Naive B cell (primary cell): ENCODE results near the gene TNS2. TPM values are rescaled to one million over a fixed set of nuclear protein-coding genes. Genes with fewer than 3 reads are reported as not detected.
"Not testable (repeated sequence)": the region's sequence is repeated elsewhere in the genome, so short reads cannot be mapped to it uniquely, and the experiment has no call there.

ENCODE experiments used
- ATAC-seq, 2 donors: fragments of 150-1000 bp; cut with Tn5 transposase; 2 replicates each; pipeline ENCODE4 v1.10.0; 2021; ENCODE audit warnings: low read depth in 2 of 2, mild to moderate bottlenecking in 2 of 2, moderate library complexity in 2 of 2
- DNase-seq: peaks from one replicate; pipeline ENCODE4 v3.0.0; 2022
- H3K27ac Mint-ChIP-seq, 6 donors: one replicate each; pipeline ENCODE4 v1.8.0; 2020 to 2022; ENCODE audit warnings: mild to moderate bottlenecking in 6 of 6, mixed read lengths in 6 of 6, moderate library complexity in 5 of 6, inconsistent platforms in 2 of 6
- H3K27me3 Mint-ChIP-seq, 3 donors: one replicate each; pipeline ENCODE4 v1.8.0; 2021 to 2022; ENCODE audit warnings: mixed read lengths in 3 of 3, mild to moderate bottlenecking in 1 of 3
- H3K36me3 Mint-ChIP-seq, 2 donors: one replicate each; pipeline ENCODE4 v1.8.0; 2020 to 2022; ENCODE audit warnings: mixed read lengths in 2 of 2, inconsistent platforms in 1 of 2, mild to moderate bottlenecking in 1 of 2
- H3K4me1 Mint-ChIP-seq, 3 donors: one replicate each; pipeline ENCODE4 v1.8.0; 2020 to 2022; ENCODE audit warnings: mixed read lengths in 3 of 3, inconsistent platforms in 1 of 3, mild to moderate bottlenecking in 1 of 3, moderate library complexity in 1 of 3
- H3K4me3 Mint-ChIP-seq, 8 donors: one replicate each; pipeline ENCODE4 v1.8.0; 2020 to 2022; ENCODE audit warnings: mild to moderate bottlenecking in 8 of 8, mixed read lengths in 8 of 8, moderate library complexity in 8 of 8, inconsistent platforms in 2 of 8
- H3K9me3 Mint-ChIP-seq, 7 donors: one replicate each; pipeline ENCODE4 v1.8.0; 2020 to 2022; ENCODE audit warnings: mixed read lengths in 7 of 7, mild to moderate bottlenecking in 5 of 7, inconsistent platforms in 2 of 7, moderate library complexity in 1 of 7
- polyA plus RNA-seq, 6 donors: library from polyadenylated mRNA; unstranded; fragments of 300-500 nt; fragmentation: Illumina TruSeq; gene quantifications; one replicate each; pipeline ENCODE4 v1.2.3, GENCODE V29; 2021; ENCODE audit warnings: low read depth in 6 of 6

TNS2 gene
- polyA plus RNA-seq, 6 donors from 2014 or later, result 0.05 to 0.91 (median 0.47) TPM; not detected in 1

DNA sequence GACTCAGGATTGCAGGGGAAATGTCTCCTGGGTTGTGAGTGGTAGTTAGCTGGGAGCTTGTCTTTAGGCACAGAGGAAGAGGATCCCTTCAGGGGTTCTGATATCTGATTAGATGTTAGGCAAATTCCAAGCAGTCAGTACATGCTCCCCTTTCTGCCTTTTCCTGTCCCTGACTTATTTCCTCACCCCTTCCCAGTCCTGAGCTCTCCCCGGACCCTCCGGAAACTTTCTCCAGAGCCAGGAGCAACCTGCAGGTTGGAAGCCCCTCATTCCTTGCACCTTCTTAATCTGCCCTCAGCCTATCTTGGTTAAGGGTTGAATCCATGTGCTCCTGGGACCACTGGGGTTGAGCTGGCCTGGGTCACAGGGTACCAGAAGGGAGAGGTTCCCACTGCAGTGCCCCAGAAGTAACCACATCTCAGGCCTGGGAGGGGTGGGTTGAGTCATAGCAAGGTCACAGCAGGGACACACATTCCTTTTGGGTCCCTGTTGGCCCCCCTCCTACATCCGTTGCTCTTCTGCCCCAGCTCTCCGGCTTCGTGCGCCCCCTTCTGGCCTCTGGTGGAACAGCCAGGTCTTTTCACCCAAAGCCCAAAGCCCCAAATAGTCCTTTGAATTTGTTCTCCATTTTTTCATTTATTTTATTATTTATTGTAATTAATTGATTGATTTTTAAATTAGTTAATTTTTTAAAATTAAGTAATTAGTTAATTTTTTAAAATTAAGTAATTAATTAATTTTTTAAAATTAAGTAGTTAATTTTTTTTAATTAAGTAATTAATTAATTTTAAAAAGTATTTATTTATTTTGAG lies 49.4 kb downstream of the TNS2 start:
- peak; percentile 76 for DNase-seq
- Mint-ChIP-seq H3K27me3 (peaks cover 7 to 21% (median 18%) of the 10 kb centered on the region in 3 donors), H3K4me1 (peaks cover 30 to 41% (median 35%) of the 10 kb centered on the region in 3 donors), H3K9me3 (no peaks in the 10 kb centered on the region), H3K4me3 (peak overlapping the region; percentile 13 to 90 (median 46)), H3K36me3 (no peaks in the 10 kb centered on the region), H3K27ac (no peak overlapping the region)
- peak; percentile 29 to 62 for ATAC-seq

GRCh38 chr12:53100466-53101151 lies 50.7 kb downstream of the TNS2 start:
- no peak for DNase-seq
- H3K9me3 Mint-ChIP-seq, result no peaks in the 10 kb centered on the region
- H3K36me3 Mint-ChIP-seq, result no peaks in the 10 kb centered on the region
- no peak overlapping the region for H3K27ac Mint-ChIP-seq
- peaks cover 7 to 21% (median 15%) of the 10 kb centered on the region in 3 donors for H3K27me3 Mint-ChIP-seq
- peak overlapping the region in 1 of 8 donors; percentile 11 for H3K4me3 Mint-ChIP-seq
- ATAC-seq, result no peak
- H3K4me1 Mint-ChIP-seq, result peaks cover 30 to 41% (median 35%) of the 10 kb centered on the region in 3 donors

DNA sequence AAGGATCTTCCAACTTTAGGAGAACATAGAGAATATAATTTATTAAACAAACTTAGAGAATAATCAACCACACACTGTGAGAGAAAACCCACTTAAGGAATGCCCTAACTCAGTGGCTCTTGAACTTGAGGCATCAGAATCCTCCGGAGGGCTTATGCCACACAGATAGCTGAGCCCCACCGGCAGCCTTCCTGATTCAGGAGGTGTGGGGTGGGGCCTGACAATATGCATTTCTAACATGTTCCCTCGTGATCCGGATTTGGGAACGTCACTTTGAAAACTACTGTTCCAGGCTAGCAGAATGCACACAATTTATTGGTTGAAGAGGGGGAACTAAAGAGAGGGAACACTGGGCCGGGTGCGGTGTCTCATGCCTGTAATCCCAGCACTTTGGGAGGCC lies 51.4 kb downstream of the TNS2 start:
- H3K27me3 Mint-ChIP-seq, result peaks cover 7 to 19% (median 12%) of the 10 kb centered on the region in 3 donors
- no peak for DNase-seq
- no peaks in the 10 kb centered on the region for H3K36me3 Mint-ChIP-seq
- H3K4me3 Mint-ChIP-seq, result no peak overlapping the region
- peak overlapping the region in 1 of 6 donors; percentile 56 for H3K27ac Mint-ChIP-seq
- H3K9me3 Mint-ChIP-seq, result no peaks in the 10 kb centered on the region
- peaks cover 30 to 41% (median 35%) of the 10 kb centered on the region in 3 donors for H3K4me1 Mint-ChIP-seq
- no peak for ATAC-seq

- H3K27ac Mint-ChIP-seq, result peak overlapping the region in 1 of 6 donors; percentile 85
- no peak for ATAC-seq
- no peak for DNase-seq
- H3K4me1 Mint-ChIP-seq, result peaks cover 26 to 34% (median 31%) of the 10 kb centered on the region in 3 donors
- peaks cover 2 to 10% (median 4%) of the 10 kb centered on the region in 3 donors for H3K27me3 Mint-ChIP-seq
- H3K9me3 Mint-ChIP-seq, result no peaks in the 10 kb centered on the region
- no peaks in the 10 kb centered on the region for H3K36me3 Mint-ChIP-seq
- H3K4me3 Mint-ChIP-seq, result no peak overlapping the region
These were observed 52.3 kb downstream of the TNS2 start for GRCh38 chr12:53101931-53102781.

GRCh38 chr12:53102883-53103807 lies 53.3 kb downstream of the TNS2 start, which contains the start of gene SOAT2:
TSS of gene SOAT2 (plus strand) at chr12:53103486. CDS start at chr12:53103578, 92 bp downstream.
- peaks cover 21 to 30% (median 21%) of the 10 kb centered on the region in 3 donors for H3K4me1 Mint-ChIP-seq

DNA sequence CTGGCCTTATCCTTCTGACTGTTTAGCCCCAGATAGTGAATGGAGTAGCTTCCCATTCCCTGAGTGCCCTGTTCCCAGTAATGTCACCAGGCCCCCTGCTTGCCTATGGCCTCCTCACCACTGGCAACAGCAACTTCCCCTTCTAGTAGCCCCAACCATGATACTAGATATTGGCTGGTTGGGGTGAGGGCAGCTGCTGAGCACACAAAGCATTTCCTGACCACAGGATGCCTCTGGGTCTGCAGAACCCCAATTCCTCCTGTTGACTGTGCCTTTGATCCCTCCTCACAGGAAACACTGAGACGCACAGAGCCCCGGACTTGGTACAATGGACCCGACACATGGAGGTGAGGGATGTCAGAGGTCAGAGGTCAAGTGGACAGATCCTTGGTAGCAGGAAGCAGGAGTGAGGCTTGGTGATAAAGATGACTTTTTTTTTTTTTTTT lies 54.0 kb downstream of the TNS2 start:
- Mint-ChIP-seq H3K4me3 (peak overlapping the region in 2 of 8 donors; percentile 15 to 35), H3K4me1 (peaks cover 13 to 23% (median 14%) of the 10 kb centered on the region in 3 donors), H3K27ac (no peak overlapping the region)

More at GRCh38 chr12:53102883-53103807, 53.3 kb downstream of the TNS2 start, which contains the start of gene SOAT2:
- H3K36me3 Mint-ChIP-seq, result no peaks in the 10 kb centered on the region
- H3K27me3 Mint-ChIP-seq, result peaks cover 0 to 7% (median 0%) of the 10 kb centered on the region in 3 donors
- ATAC-seq, result peak; percentile 12 to 36
- no peaks in the 10 kb centered on the region for H3K9me3 Mint-ChIP-seq
- no peak for DNase-seq
- H3K27ac Mint-ChIP-seq, result peak within 1 kb of the TSS in 3 of 6 donors; percentile 13 to 85 (median 83)
- peak within 1 kb of the TSS in 2 of 8 donors; percentile 15 to 35 for H3K4me3 Mint-ChIP-seq

GRCh38 chr12:53105256-53105655 lies 55.4 kb downstream of the TNS2 start:
- DNase-seq, result no peak
- Mint-ChIP-seq H3K4me1 (peaks cover 7 to 17% (median 8%) of the 10 kb centered on the region in 3 donors), H3K4me3 (no peak overlapping the region), H3K27me3 (no peaks in the 10 kb centered on the region), H3K27ac (no peak overlapping the region), H3K9me3 (no peaks in the 10 kb centered on the region), H3K36me3 (no peaks in the 10 kb centered on the region)
- no peak for ATAC-seq

More for the DNA sequence above, 54.0 kb downstream of the TNS2 start:
- ATAC-seq, result peak in 1 of 2 donors; percentile 46
- H3K9me3 Mint-ChIP-seq, result no peaks in the 10 kb centered on the region
- H3K27me3 Mint-ChIP-seq, result peaks cover 0 to under 1% (median 0%) of the 10 kb centered on the region in 3 donors
- no peaks in the 10 kb centered on the region for H3K36me3 Mint-ChIP-seq
- DNase-seq, result no peak

- H3K9me3 Mint-ChIP-seq, result no peaks in the 10 kb centered on the region
- ATAC-seq (no peak), DNase-seq (no peak)
- no peak overlapping the region for H3K4me3 Mint-ChIP-seq
- no peaks in the 10 kb centered on the region for H3K36me3 Mint-ChIP-seq
- H3K27ac Mint-ChIP-seq, result peak overlapping the region in 1 of 6 donors; percentile 39
- H3K27me3 Mint-ChIP-seq, result no peaks in the 10 kb centered on the region
- peaks cover 7 to 17% (median 8%) of the 10 kb centered on the region in 3 donors for H3K4me1 Mint-ChIP-seq
These were observed 56.0 kb downstream of the TNS2 start for GRCh38 chr12:53105712-53106439.

GRCh38 chr12:53107122-53107521 lies 57.3 kb downstream of the TNS2 start:
- H3K4me1 Mint-ChIP-seq, result peaks cover 7 to 17% (median 8%) of the 10 kb centered on the region in 3 donors
- H3K9me3 Mint-ChIP-seq, result no peaks in the 10 kb centered on the region
- DNase-seq (no peak), ATAC-seq (no peak)
- H3K36me3 Mint-ChIP-seq, result no peaks in the 10 kb centered on the region
- no peak overlapping the region for H3K4me3 Mint-ChIP-seq
- no peak overlapping the region for H3K27ac Mint-ChIP-seq
- H3K27me3 Mint-ChIP-seq, result peaks cover 0 to 4% (median 0%) of the 10 kb centered on the region in 3 donors

DNA sequence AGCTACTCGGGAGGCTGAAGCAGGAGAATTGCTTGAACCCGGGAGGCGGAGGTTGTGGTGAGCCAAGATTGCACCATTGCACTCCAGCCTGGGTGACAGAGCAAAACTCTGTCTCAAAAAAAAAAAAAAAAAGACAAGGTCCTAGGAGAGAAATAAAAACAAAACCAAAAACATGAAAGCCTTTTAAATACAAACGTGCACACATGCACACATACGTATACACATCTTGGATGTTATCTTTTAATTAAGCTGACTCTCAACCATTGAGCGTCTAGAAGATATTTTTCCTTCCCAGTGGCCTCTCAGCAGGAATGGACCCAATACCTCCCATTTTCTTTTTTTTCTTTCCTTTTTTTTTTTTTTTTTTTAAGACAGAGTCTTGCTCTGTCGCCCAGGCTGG lies 62.6 kb downstream of the TNS2 start:
- H3K27ac Mint-ChIP-seq, result peak overlapping the region in 1 of 6 donors; percentile 42
- not testable (repeated sequence) for H3K36me3 Mint-ChIP-seq, H3K9me3 Mint-ChIP-seq, DNase-seq, ATAC-seq, H3K27me3 Mint-ChIP-seq, H3K4me1 Mint-ChIP-seq, H3K4me3 Mint-ChIP-seq

DNA sequence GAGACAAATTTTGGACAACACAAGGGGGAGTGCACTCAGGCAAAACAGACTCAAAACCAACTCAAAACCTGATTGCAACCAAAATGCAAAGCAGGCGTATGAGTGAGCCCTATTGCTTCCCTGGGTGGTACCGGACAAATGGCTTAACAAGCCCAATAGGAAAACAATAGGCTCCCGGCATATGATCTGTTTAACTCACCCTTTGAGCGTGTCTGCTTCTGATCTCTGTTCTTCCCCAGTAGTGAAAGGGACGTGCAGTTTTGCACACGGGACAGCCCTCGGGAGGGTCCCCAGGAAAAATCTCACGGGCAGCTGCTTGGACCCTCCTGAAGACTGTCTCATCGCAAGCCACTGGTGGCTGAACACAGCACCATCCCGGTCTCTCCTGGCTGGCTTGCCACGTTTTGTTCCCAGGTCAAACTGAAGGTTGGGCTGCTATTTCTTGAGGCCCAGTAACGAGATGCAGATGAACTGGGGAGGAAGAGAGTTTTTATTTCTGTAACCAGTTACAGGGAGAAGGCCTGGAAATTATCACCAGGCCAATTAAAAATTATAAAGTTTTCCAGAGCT lies 63.4 kb downstream of the TNS2 start:
- Mint-ChIP-seq H3K4me3 (no peak overlapping the region), H3K9me3 (no peaks in the 10 kb centered on the region), H3K4me1 (no peaks in the 10 kb centered on the region), H3K27ac (no peak overlapping the region), H3K27me3 (peaks cover 0 to 4% (median 0%) of the 10 kb centered on the region in 3 donors), H3K36me3 (no peaks in the 10 kb centered on the region)
- DNase-seq (no peak), ATAC-seq (no peak)
